Omental fat pad (tissue), 4 donors: ENCODE results near the gene RBM47. TPM values are rescaled to one million over a fixed set of nuclear protein-coding genes. Genes with fewer than 3 reads are reported as not detected.
"Not testable (repeated sequence)": the region's sequence is repeated elsewhere in the genome, so short reads cannot be mapped to it uniquely, and the experiment has no call there.

Source experiments
- ATAC-seq: fragments of 150-250 bp; one replicate; pipeline ENCODE4 v1.9.1; 2016; ENCODE audit warnings: mild to moderate bottlenecking, moderate library complexity; ENCODE audit not compliant: low FRiP score
- DNase-seq: peaks from one replicate; pipeline ENCODE4 v3.0.0-alpha.2; 2019; ENCODE audit warnings: low spot score
- total RNA-seq, 4 donors: library from RNA; depleted of rRNA; stranded (reverse); fragments of >200 nt; gene quantifications; one replicate each; pipeline ENCODE4 v1.1.0, GENCODE V29; 2016
- TF ChIP-seq, protein P1 (sequence below), 3 donors: fragments of 450-650 bp; IDR thresholded peaks; one replicate each; pipeline ENCODE4 v1.5.1; 2016 to 2017; ENCODE audit warnings: antibody characterized with exemption in 3 of 3, mild to moderate bottlenecking in 3 of 3, moderate library complexity in 2 of 3

Gene RBM47
- total RNA-seq, 4 donors from 2014 or later = 51.0 to 124 (median 55.5) TPM

DNA sequence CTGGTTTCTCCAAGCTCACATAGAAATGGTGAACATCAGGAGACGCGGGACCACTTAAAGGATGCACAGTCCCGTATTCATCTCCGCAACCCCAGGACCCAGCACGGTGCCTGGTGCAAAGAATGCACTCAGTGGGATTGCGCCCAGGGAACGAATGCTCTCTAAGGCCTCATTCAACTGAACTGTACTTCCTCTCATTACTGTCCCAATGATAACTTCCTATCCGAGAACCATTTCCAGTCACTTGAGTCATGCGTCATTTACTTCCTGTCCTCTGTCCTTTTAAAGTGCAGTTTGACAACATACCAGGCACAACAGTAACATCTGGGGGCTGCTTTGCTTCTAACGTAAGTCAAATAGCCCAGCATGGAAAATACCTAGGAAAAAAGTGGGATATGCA lies 75.7 kb downstream of the RBM47 start:
- no peak for ATAC-seq
- TF ChIP-seq, protein P1, sequence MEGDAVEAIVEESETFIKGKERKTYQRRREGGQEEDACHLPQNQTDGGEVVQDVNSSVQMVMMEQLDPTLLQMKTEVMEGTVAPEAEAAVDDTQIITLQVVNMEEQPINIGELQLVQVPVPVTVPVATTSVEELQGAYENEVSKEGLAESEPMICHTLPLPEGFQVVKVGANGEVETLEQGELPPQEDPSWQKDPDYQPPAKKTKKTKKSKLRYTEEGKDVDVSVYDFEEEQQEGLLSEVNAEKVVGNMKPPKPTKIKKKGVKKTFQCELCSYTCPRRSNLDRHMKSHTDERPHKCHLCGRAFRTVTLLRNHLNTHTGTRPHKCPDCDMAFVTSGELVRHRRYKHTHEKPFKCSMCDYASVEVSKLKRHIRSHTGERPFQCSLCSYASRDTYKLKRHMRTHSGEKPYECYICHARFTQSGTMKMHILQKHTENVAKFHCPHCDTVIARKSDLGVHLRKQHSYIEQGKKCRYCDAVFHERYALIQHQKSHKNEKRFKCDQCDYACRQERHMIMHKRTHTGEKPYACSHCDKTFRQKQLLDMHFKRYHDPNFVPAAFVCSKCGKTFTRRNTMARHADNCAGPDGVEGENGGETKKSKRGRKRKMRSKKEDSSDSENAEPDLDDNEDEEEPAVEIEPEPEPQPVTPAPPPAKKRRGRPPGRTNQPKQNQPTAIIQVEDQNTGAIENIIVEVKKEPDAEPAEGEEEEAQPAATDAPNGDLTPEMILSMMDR (IDR thresholded peaks at IDR 0.05) = no peak

DNA sequence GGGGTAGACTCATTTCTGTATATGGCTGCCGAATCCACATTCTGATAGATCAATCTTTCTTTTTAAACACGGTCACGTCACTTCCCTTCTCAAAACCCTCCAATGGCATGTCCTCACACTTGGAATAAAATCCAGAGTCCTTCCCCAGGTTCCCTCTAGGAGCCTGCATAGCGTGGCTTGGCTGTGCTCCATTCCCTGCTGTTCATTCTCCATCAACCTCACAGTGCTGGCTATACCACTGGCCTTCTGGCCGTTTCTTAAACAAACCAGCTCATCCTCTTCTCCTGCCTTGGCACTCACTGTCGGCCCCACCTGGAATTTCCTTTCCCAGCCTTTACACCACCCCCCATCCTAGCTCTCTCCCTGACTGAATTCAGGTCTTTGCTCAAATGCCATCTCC lies 77.1 kb downstream of the RBM47 start:
- no peak for DNase-seq
- ATAC-seq = peak; percentile 10
- TF ChIP-seq, protein P1 (IDR thresholded peaks at IDR 0.05) = no peak

More for the DNA sequence above, 75.7 kb downstream of the RBM47 start:
- DNase-seq = no peak

DNA sequence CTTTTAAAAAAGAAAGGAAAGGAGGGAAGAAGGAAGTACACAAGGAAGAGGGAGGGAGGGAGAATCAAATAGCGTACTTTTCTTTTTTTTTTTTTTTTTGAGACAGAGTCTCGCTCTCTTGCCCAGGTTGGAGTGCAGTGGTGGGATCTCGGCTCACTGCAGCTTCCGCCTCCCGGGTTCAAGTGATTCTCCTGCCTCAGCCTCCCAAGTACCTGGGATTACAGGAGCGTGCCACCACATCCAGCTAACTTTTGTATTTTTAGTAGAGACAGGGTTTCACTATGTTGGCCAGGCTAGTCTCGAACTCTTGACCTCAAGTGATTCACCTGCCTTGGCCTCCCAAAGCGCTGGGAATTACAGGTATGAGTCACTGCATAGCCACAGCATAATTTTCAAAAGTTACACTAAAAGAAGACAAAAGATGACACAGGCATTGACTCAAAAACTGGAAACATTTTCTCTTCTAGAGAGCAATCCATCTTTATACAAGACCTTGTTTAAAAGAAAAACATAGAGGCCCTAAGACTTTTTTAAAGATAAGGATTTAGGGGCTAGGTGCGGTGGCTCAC lies 78.0 kb downstream of the RBM47 start:
- ATAC-seq, DNase-seq: not testable (repeated sequence)

DNA sequence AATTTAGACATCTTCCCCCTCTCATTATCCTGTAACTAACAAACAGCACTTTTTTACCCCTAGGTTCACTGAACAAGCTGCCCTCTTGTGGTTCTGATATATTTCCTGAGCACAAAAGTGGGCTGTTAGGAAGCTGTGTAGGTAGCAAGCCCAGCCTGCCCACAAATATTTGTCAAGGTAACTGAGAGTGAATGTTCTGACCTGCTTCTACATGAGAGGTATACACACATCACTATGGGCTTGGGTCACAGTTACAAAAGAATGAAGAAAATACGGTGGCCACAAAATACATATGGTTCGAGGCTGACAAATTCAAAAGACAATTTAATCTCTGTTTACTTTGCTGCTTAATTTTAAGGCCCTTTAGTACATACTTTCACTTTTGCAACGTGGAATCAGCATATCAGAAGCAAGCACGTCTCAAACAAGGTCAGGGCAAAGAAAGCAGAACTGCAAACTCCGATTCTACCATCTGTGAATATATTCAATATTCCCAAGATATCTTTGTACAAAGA lies 78.7 kb downstream of the RBM47 start:
- no peak for DNase-seq
- peak; percentile 75 for ATAC-seq
- TF ChIP-seq, protein P1 (IDR thresholded peaks at IDR 0.05) = no peak

GRCh38 chr4:40550196-40550595 lies 79.5 kb downstream of the RBM47 start:
- DNase-seq (no peak), ATAC-seq (no peak)
- TF ChIP-seq, protein P1 (IDR thresholded peaks at IDR 0.05) = no peak

DNA sequence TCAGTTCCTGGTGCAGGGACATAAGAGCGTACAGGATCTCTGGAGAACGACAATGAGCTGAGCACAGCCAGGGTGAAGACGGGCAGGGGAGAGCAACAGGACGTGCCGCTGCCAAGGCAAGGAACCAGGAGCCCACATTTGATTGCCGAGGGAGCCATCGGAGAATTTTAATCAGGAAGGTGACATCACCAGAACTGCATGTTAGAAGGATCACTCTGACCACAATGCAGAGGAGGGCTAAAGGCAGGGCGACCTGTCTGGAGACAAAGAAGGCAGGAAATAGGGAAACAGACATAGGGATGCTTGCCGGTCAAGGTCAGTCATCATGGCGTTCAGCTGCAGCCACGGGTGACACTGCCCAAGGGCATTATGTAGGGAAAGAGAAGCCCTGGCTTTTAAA lies 81.4 kb downstream of the RBM47 start:
- no peak for DNase-seq
- ATAC-seq = no peak
- TF ChIP-seq, protein P1 (IDR thresholded peaks at IDR 0.05) = no peak

- TF ChIP-seq, protein P1 (IDR thresholded peaks at IDR 0.05) = no peak
- DNase-seq (no peak), ATAC-seq (no peak)
These were observed 81.9 kb downstream of the RBM47 start for GRCh38 chr4:40547789-40548132.
